Activated CD8-positive, alpha-beta memory T cell treated with anti-CD3 and anti-CD28 coated beads, Interleukin-2, amount 50 U/mL, for 24 hours (primary cell): ENCODE results near the gene ACOT9.
"Not testable (repeated sequence)": the region's sequence is repeated elsewhere in the genome, so short reads cannot be mapped to it uniquely, and the experiment has no call there.

ENCODE experiments used
- DNase-seq: peaks from one replicate; pipeline ENCODE4 v3.0.0-alpha.2; 2020; ENCODE audit errors: extremely low read depth

ACOT9 gene

DNA sequence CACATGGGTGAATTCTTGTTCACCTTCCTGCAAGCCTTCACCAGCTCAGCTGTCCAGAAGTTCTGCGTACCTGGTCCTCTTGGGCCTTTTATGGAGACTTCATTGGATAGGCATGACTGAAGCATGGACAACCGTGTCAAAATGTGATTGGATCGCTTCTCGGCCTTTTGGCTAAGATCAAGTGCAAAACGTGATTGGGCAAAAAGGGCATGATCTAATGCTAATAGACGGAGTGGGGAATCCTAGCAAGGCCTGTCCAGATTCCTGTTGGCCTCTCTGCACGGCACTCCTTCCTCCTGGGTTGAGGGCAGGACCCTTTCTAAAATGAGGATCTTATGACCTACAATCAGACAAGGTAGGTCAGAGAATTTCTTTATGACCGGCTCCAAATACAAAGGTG, 50.9 kb downstream of the ACOT9 start:
- DNase-seq, result no peak

DNA sequence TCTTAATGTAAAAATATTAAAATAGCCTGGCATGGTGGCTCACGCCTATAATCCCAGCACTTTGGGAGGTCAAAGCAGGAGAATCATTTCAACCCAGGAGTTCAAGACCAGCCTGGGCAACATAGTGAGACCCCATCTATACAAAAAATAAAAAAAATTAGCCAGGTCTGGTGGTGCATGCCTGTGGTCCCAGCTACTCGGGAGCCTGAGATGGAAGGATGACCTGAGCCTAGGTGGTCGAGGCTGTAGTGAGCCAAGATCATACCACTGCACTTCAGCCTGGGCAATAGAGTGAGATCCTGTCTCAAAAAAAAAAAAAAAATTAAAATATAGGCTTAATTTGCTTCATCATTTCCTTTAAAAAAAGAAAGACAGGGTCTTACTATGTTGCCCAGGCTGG, 66.6 kb downstream of the ACOT9 start:
- DNase-seq, result not testable (repeated sequence)

DNA sequence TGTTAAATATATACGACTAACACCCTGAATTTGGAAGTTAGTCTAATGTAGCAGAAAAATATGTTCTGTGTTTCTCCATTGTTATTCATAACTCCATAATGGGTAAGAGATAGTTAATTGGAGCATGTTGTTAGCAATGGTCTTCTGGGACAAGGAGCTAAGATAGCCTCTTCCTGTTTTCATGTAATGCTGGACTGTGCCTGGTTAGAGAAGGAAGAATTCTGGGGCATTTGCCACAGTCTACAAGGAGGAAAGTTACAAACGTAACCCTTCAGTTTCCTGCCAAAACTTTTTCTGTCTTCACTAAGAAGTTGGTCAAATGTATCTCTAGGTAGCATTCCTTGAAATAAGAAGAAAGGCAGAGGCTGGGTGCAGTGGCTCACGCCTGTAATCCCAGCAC, 70.0 kb downstream of the ACOT9 start:
- DNase-seq, result no peak

DNA sequence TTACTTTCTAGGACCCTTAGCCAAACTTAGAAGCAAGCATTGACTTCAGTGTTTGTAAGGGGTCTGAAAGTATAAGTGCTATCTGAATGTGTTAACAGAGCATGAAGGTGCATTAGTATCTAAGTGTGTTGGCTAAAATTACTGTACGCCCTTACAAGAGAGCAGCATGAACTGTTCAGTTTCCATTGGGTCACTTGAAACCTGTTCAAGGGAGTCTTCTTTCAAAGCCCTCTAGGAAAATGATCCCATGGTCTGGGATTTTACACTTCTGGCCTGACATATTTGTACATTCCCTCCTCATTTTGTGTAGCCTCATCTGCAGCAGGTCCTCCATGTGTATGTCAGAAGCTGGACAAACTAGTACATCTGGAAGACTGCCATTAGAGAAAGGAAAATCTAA, 72.5 kb downstream of the ACOT9 start:
- no peak for DNase-seq

DNA sequence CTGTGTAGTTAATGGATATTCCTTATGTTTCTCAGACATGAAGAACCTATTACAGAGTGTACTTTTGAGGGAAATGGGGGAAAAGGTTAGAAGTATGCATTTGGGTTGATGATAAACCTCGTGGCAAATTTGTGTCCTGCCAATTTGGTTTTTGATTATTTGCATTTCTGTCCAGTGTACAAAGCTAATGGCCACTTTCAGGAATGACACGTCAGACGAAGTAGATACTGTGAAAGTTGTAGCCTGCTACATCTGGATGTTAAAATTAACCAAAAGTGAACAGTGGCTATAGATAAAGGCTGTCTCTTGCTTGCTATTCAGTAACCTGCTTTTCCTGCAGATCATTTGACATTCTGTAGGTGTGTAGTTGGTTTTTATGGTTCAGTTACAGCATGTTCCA, 74.7 kb downstream of the ACOT9 start:
- DNase-seq, result no peak

DNA sequence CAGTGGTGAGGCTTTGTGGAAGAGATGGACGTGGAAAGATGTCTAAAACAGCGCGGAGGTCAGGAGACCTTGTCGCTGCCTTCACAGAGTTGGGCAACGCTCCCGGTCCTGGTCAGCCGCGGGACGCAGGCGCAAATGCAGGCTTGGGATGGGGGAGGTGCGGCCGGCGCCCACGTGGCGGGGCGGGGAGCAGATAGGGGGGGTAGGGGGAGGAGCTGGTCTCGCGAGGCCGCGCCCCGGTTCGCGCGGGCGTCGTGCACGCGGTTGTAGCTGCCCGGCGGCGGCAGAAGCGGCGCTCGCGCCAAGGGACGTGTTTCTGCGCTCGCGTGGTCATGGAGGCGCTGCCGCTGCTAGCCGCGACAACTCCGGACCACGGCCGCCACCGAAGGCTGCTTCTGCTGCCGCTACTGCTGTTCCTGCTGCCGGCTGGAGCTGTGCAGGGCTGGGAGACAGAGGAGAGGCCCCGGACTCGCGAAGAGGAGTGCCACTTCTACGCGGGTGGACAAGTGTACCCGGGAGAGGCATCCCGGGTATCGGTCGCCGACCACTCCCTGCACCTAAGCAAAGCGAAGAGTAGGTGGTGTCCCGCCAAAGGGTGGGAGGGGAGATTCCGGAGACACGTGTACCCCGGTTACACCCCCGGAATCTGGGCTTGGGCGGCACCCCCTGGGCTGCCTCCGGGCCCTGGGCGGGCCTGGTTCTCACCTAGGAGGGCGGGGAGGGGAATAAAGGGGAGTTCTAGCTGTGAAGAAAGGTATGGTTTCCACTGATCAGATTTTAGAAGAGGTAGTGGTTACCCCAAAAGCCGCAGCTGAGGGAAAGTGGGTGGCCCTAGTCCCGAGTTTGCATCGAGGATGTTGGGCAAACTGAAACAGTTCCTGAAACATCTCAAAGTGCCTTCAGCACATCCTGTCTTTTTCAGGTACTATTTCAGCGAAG, 75.6 kb downstream of the ACOT9 start, which contains the start of gene PRDX4:
Gene PRDX4 (plus strand): TSS at position 255 of the 939 bp plus-strand sequence. CDS start 78 bp downstream, at position 333.
- peak; percentile 51 for DNase-seq

DNA sequence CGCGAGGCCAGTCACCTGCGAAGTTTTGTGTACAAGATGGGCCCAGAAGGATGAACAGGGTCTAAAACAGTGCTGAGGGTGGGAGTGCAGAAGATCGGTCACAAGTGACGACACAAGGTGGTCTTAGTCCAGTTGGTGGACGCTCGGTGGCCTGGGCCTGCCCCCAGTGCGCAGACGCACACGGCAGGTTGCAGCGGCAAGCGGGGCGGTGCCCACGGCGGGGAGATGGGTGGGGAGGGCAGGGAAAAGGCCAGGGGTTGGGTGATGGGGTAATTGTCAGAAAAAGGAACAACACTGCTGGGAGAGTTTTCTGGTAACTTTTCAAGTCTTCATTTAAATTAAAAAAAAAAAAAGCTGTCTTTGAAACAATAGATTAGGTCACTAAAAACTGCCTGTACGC, 76.8 kb downstream of the ACOT9 start:
- no peak for DNase-seq

DNA sequence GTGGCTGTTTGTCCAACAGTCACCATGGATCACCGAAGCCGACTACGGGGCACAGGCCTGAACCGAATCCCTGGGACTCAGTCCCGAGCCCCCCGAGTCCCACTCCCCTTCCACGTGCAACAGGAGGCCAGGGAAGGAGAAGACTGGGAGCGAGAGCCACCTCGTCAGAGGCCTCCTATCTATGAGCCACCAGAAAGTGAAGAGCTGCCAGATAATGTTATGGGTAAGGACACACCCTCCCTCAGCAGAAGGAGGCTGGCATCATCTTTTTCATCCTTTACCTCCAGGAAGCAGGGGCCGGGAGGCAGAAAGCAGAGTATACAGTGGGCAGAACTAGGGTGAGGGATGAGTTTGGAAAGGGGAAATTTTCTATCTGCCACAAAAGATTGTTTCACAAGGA, 78.6 kb downstream of the ACOT9 start:
- no peak for DNase-seq

DNA sequence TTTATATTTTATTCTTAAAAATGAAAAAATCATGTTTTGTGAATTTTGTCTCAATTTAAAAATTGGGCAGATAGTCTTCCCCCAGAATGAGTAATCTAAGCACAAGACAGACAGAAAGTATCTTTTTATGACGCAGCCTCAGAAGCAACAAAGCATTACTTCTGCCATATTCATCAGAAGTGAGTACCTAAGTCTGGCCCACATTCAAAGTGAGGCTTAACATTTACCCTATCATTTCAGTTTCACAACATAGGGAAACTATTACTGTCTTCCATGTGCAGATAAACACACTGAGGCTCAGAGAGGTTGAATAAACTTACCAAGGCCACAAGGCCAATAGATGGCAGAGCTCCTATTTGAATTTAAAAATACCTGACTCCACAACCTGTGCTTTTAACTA, 80.2 kb downstream of the ACOT9 start:
- no peak for DNase-seq

DNA sequence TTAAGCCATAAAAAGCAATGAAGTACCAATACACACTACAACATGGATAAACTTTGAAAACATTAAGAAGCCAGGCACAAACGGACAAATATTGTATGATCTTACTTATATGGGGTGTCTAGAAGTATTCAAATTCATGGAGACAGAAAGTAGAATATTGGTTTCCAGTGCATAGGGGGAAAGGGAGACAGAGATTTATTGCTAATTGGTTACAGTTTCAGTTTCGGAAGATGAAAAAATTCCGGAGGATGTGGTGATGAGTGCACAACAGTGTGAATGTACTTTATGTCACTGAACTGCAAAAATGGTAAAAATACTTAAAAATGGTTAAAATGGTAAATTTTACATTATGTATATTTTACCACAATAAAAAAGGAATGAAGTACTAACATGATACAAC, 80.9 kb downstream of the ACOT9 start:
- DNase-seq, result no peak

DNA sequence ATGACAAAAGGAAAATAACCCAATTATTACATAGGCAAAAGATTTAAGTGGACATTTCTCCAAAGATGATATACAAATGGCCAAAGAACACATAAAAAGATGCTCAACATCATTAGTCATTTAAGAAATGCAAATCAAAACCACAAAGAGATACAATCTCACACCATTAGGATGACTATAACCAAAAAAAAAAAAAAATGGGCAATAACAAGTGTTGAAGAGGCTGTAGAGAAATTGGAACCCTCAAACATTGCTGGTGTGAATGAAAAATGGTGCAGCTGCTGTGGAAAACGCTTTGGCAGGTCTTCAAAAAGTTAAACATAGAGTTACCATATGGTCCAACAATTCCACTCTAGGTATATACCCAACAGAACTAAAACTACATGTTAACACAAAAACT, 81.4 kb downstream of the ACOT9 start:
- no peak for DNase-seq

DNA sequence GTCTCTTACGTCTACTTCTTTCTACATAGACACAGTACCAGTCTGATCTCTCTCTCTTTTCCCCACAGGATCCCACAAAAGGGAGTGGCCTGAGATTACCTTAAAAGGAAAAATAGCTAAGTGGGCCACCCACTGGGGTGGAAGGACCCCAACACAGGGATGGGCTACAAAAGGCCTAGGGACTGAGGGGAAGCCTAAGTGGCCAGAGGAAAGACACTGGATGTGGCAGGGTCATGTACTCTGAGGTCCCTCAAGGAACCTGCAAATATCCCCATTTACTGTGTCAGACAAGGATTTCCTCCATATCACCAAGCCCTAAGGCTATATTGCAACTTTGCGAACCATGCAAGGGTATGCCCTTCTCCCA, 82.3 kb downstream of the ACOT9 start:
- DNase-seq, result no peak

DNA sequence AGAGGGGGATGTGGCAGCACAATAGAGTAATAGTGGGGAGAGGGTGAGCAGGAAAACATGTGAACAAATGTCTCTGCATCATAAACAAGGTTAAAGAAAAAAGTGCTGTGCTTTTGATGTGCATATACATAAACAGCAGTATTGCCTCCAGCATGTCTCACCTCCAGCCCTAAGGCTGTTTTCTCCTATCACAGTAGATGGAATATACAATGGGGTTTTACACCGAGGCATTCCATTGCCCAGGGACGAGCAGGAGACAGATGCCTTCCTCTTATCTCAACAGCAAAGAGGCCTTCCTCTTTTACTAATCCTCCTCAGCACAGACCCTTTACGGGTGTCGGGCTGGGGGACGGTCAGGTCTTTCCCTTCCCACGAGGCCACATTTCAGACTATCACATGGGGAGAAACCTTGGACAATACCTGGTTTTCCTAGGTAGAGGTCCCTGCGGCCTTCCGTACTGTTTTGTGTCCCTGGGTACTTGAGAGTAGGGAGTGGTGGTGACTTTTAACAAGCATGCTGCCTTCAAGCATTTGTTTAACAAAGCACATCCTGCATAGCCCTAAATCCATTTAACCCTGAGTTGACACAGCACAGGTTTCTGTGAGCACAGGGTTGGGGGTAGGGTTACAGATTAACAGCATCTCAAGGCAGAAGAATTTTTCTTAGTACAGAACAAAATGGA, 82.9 kb downstream of the ACOT9 start:
- not testable (repeated sequence) for DNase-seq

DNA sequence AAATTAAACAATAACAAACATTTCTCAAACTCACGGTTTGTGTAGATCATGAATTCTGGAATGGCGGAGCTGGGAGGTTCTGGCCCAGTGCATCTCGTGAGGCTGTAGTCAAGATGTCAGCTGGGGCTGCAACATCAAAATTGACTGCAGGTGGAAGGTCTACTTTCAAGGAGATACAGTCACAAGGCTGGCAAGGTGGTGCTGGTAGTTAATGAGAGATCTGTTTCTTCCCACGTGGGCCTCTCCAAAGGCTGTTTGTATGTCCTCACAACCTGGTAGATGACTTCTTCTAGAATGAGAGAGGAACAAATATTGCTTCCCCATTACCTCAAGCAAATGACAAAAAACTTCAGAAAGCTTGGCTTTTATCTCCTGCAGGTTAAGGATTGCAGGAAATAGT, 83.7 kb downstream of the ACOT9 start:
- DNase-seq, result no peak

DNA sequence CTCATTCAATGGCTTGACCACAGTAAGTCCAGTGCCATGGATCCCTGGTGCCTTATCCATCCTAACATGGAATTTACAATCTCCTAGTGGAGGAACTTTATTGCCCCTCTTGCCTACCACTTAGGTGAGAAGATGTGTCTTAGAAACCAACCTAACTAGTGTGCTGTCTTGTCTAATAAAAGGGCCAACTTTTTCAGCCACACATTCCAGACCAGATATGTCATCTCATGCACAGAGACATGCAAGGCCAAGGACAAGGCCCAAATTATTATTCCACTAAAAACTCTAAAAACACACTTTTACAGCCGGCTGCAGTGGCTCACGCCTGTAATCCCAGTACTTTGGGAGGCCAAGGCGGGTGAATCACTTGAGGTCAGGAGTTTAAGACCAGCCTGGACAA, 86.4 kb downstream of the ACOT9 start:
- DNase-seq, result no peak

DNA sequence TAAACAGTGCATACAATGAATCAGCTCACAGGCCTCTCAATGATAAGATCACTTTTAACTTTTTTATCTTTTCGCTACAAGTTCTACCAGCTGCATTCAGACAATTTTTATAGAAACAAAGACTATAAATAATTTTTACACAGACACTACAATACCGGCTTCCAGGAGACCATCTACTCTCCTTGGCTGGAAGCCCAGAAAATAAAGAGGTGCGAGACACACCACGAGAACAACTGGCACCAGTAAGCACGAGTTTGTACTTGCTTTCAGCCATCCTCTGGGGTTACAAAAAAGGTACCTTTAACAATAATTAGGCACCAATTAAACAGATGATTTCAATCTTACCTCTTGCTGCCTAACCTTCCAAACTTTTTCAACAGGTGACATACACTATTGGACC, 87.0 kb downstream of the ACOT9 start:
- no peak for DNase-seq
